ENCODE data around the gene PCSK2.

DNA sequence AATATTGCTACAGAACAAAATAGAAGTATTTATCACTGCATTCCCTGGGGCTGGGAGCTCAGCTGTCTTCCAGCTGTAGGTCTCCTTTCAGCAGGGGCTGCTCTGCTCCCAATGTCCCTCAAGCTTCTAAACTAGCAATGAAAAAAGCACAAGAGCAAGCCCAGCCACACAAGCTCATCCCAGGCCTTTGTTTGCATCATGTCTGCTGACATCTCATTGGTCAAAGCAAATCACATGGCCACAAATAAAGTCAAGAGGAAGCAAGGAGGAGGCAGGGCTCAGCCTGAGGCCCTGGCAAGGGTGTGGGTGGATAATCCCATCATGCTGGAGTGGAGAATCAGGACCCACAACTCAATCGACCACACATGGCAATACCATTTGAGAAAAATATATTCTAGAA is 306.6 kb downstream of the PCSK2 start:
- TF ChIP-seq CTCF (IDR thresholded peaks at IDR 0.05; ENCODE audit: low read depth, low read length, poor library complexity, severe bottlenecking) (no peak), EZH2phosphoT487 (IDR thresholded peaks at IDR 0.05; ENCODE audit: borderline replicate concordance, low read length) (no peak)
